Mesothelial cell of epicardium (in vitro differentiated cells): Measurements from ENCODE around the gene AP1B1. TPM values are rescaled to one million over a fixed set of nuclear protein-coding genes. Genes with fewer than 3 reads are reported as not detected.

Experiments
- DNase-seq, 2 experiments: peaks; one replicate each; pipeline ENCODE4 v3.0.0; 2021; ENCODE audit warnings: low spot score in 2 of 2; ENCODE audit not compliant: unreplicated experiment in 2 of 2
- H3K27ac Mint-ChIP-seq: 2 replicates; pipeline ENCODE4 v1.8.0; 2021; ENCODE audit warnings: mixed read lengths
- H3K27me3 Mint-ChIP-seq: 2 replicates; pipeline ENCODE4 v1.8.0; 2021; ENCODE audit warnings: low read depth, mixed read lengths
- H3K36me3 Mint-ChIP-seq: 2 replicates; pipeline ENCODE4 v1.8.0; 2021; ENCODE audit warnings: mixed read lengths
- H3K4me1 Mint-ChIP-seq: 2 replicates; pipeline ENCODE4 v1.8.0; 2021; ENCODE audit warnings: mixed read lengths
- H3K4me3 Mint-ChIP-seq: 2 replicates; pipeline ENCODE4 v1.8.0; 2021; ENCODE audit warnings: mild to moderate bottlenecking, moderate library complexity, mixed read lengths
- H3K9me3 Mint-ChIP-seq: 2 replicates; pipeline ENCODE4 v1.8.0; 2021; ENCODE audit warnings: mixed read lengths
- total RNA-seq: library from RNA; stranded (reverse); gene quantifications from 3 replicates; pipeline ENCODE4 v1.2.1, GENCODE V29; 2021
- TF ChIP-seq, protein P1 (sequence below): fragments of 200-600 bp; sonication (generic); IDR thresholded peaks from one replicate; pipeline ENCODE4 v1.5.0; 2021; ENCODE audit warnings: antibody characterized with exemption; ENCODE audit not compliant: unreplicated experiment

AP1B1 gene
- total RNA-seq, 1 donor from 2014 or later = 43.9 TPM

DNA sequence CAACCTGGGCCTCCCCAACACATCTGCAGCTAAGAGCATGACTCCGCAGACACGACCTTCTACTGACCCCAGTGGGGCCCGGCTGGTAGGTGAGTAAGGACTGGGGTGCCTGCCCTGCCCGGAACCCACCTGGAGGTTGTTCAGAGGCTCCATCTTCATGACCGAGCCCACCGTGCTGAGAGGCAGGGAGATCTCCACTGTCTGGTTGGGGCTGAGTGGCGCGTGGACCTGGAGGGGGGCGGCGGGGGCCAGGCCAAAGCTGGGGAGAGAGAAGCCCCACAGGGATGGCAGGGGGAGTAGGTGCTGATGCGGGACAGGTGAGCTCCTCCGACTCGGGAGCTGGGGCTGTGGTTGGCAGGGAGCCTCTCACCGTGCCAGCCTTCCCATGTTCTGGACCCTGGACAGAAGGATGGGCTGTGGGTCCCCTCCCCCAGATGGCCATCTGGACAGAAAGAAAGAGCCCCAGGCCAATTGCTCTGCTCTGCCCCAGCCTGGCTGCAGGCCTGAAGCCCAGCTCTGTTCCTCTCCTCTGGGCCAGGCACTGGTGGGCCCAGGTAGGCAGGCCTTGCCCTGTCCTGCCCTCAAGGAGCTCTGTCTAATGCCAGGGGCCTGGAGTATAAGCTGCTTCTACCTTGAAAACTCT is 56.6 kb downstream of the AP1B1 start:
- no peaks in the 10 kb centered on the region for H3K9me3 Mint-ChIP-seq
- peaks cover 14% of the 10 kb centered on the region for H3K4me1 Mint-ChIP-seq
- H3K4me3 Mint-ChIP-seq = no peak overlapping the region
- no peaks in the 10 kb centered on the region for H3K27me3 Mint-ChIP-seq
- peaks cover 6% of the 10 kb centered on the region for H3K36me3 Mint-ChIP-seq
- peak overlapping the region; percentile 71 for H3K27ac Mint-ChIP-seq
- TF ChIP-seq, protein P1, sequence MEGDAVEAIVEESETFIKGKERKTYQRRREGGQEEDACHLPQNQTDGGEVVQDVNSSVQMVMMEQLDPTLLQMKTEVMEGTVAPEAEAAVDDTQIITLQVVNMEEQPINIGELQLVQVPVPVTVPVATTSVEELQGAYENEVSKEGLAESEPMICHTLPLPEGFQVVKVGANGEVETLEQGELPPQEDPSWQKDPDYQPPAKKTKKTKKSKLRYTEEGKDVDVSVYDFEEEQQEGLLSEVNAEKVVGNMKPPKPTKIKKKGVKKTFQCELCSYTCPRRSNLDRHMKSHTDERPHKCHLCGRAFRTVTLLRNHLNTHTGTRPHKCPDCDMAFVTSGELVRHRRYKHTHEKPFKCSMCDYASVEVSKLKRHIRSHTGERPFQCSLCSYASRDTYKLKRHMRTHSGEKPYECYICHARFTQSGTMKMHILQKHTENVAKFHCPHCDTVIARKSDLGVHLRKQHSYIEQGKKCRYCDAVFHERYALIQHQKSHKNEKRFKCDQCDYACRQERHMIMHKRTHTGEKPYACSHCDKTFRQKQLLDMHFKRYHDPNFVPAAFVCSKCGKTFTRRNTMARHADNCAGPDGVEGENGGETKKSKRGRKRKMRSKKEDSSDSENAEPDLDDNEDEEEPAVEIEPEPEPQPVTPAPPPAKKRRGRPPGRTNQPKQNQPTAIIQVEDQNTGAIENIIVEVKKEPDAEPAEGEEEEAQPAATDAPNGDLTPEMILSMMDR = no peak
- DNase-seq = no peak

DNA sequence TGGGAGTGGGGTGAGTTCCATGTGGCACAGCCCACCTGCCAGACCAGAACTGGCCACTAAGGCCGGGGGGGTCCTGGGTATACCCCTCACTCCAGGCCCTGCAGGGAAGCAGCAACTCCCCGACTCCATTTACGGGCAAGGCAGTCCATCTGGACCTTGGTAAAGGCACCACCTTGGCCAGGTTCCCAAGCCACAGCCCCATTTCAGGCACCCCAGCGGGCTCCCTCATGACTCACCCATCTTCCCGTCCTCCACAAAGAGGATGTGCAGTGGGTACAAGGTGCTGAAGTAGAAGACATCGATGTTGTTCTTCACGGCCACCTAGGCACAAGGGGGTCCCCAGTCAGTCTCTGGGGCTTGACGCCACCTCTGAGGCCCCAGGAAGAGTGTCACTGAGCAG is 57.2 kb downstream of the AP1B1 start:
- Mint-ChIP-seq H3K9me3 (no peaks in the 10 kb centered on the region), H3K4me3 (no peak overlapping the region), H3K4me1 (peaks cover 14% of the 10 kb centered on the region), H3K27me3 (no peaks in the 10 kb centered on the region), H3K36me3 (peaks cover 8% of the 10 kb centered on the region), H3K27ac (no peak overlapping the region)
- TF ChIP-seq, protein P1 = no peak
- no peak for DNase-seq

DNA sequence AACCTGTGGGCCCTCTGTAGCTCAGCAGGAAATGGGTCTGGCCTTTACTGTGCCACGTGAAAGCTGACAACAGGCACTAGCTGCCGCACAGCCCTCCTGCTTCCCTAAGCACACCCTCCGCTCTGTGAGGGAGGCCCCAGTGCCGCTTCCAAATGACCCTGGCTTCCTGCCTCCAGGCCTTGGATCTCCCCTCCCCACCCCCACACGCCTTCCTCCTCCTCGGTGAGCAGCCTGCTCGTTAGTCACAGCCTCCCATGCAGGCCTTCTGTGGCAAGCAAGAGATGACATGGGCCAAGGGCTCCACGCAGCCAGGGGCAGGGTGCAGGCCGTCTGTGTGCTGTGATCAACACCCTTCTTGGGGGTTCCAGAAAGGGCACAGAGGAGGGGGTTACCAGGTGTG is 57.6 kb downstream of the AP1B1 start:
- H3K9me3 Mint-ChIP-seq = no peaks in the 10 kb centered on the region
- TF ChIP-seq, protein P1 = no peak
- no peak overlapping the region for H3K27ac Mint-ChIP-seq
- peaks cover 8% of the 10 kb centered on the region for H3K36me3 Mint-ChIP-seq
- H3K4me1 Mint-ChIP-seq = peaks cover 14% of the 10 kb centered on the region
- DNase-seq = no peak
- H3K27me3 Mint-ChIP-seq = no peaks in the 10 kb centered on the region
- H3K4me3 Mint-ChIP-seq = no peak overlapping the region

DNA sequence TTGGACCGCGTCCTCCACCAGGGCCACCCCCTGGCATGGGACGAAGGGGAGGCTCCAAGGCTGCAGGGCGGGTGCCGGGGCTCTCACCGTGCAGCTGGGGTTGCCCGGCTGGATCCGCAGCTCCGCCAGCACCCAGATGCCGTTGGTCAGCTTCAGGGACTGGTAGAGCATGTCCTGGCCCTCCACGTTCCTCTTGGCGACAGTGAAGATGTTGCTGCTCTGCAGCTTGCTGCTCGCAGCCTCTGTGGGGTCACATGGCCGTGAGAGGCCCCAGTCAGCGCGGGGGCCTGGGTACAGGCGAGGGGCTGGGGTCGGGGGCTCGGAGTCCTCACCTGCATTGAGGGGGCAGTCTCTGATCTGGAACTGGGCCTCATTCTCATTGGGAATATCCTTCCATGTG is 58.1 kb downstream of the AP1B1 start:
- H3K27ac Mint-ChIP-seq = no peak overlapping the region
- H3K4me1 Mint-ChIP-seq = peaks cover 14% of the 10 kb centered on the region
- no peak for DNase-seq
- no peak overlapping the region for H3K4me3 Mint-ChIP-seq
- H3K36me3 Mint-ChIP-seq = peaks cover 8% of the 10 kb centered on the region
- no peaks in the 10 kb centered on the region for H3K27me3 Mint-ChIP-seq
- TF ChIP-seq, protein P1 = no peak
- H3K9me3 Mint-ChIP-seq = no peaks in the 10 kb centered on the region

DNA sequence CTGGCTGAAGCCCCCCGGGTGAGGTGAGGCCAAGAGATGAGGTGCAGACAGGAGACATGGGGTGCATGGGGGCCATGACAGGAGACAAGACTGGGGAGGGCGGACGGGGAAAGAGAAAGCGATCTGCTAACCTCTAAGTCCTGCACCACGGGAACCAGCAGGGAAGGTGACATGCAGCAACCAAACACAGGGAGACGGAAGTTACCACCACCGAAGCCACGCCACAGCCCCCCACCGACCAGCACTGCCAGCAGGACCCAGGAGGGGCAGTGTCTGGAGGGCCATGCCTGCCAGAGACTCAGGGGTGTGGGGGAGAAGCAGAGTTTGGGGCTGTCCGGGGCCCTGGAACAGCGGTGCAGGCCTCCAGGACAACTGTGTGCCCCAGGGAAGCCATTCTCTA is 58.8 kb downstream of the AP1B1 start:
- Mint-ChIP-seq H3K4me3 (no peak overlapping the region), H3K9me3 (no peaks in the 10 kb centered on the region), H3K27me3 (no peaks in the 10 kb centered on the region), H3K36me3 (peaks cover 8% of the 10 kb centered on the region), H3K4me1 (peaks cover 14% of the 10 kb centered on the region), H3K27ac (peak overlapping the region; percentile 15)
- TF ChIP-seq, protein P1 = no peak
- DNase-seq = no peak
